Kidney (tissue), 14 donors: ENCODE results near the gene FETUB. TPM values are rescaled to one million over a fixed set of nuclear protein-coding genes. Genes with fewer than 3 reads are reported as not detected.

Experiments used
- DNase-seq, 5 donors: peaks; one replicate each; pipeline ENCODE4 v3.0.0-alpha.2; 2013 to 2020
- FAIRE-seq: peaks from 2 replicates; lab custom pipeline; 2012; peaks lifted over from hg19 to GRCh38; lab: Jason Lieb, UNC
- H3K27ac ChIP-seq, 2 donors: one replicate each; pipeline ENCODE4 v1.7.0; 2013; ENCODE audit warnings: low read depth in 2 of 2, low read length in 2 of 2, inconsistent platforms in 1 of 2
- H3K27me3 ChIP-seq: one replicate; pipeline ENCODE4 v1.7.1; 2013; ENCODE audit warnings: low read length, inconsistent platforms; ENCODE audit not compliant: control insufficient read depth, insufficient read depth
- H3K36me3 ChIP-seq, 3 donors: one replicate each; pipeline versions ENCODE4 v1.7.0 to v1.7.1; 2013; ENCODE audit warnings: low read length in 3 of 3, control low read depth in 1 of 3, inconsistent platforms in 1 of 3; ENCODE audit not compliant: insufficient read depth in 3 of 3, control insufficient read depth in 2 of 3
- H3K4me1 ChIP-seq, 3 donors: one replicate each; pipeline versions ENCODE4 v1.7.0 to v1.7.1; 2013; ENCODE audit warnings: low read length in 3 of 3, inconsistent platforms in 1 of 3, low read depth in 1 of 3; ENCODE audit not compliant: control insufficient read depth in 2 of 3, insufficient read depth in 2 of 3
- H3K4me3 ChIP-seq, 3 donors: one replicate each; pipeline versions ENCODE4 v1.7.0 to v1.8.1; 2013; ENCODE audit warnings: low read length in 3 of 3, control low read depth in 1 of 3, inconsistent platforms in 1 of 3
- H3K9ac ChIP-seq, 3 donors: one replicate each; pipeline versions ENCODE4 v1.7.0 to v1.7.1; 2013; ENCODE audit warnings: low read length in 3 of 3, control low read depth in 1 of 3, inconsistent platforms in 1 of 3
- H3K9me3 ChIP-seq, 3 donors: one replicate each; pipeline versions ENCODE4 v1.7.0 to v1.7.1; 2013; ENCODE audit warnings: low read length in 3 of 3, control low read depth in 1 of 3, inconsistent platforms in 1 of 3; ENCODE audit not compliant: control insufficient read depth in 2 of 3, insufficient read depth in 1 of 3
- intact Hi-C: fragments of 100-400 bp; cut with DNase I; formaldehyde crosslinking; loops from one replicate; pipeline ENCODE4 v1.11.1; 2022
- polyA plus RNA-seq: library from polyadenylated mRNA; stranded (reverse); fragments of 350-450 nt; fragmentation: Illumina TruSeq; extraction: RNeasy Lipid Tissue Mini Kit (QIAGEN cat#74804); gene quantifications from one replicate; pipeline ENCODE4 v1.2.3, GENCODE V29; 2014; ENCODE audit warnings: low read depth, low replicate concordance; ENCODE audit not compliant: insufficient read depth
- total RNA-seq: library from RNA; stranded (reverse); fragmentation: NEBNext Ultra II Directional; extraction: Animal tissue kit (Norgen Biotek cat#: 25700); gene quantifications from one replicate; pipeline ENCODE4 v1.2.1, GENCODE V29; 2021
- TF ChIP-seq, protein P1 (sequence below): IDR thresholded peaks from 3 replicates; pipeline ENCODE4 v1.5.1; 2012; ENCODE audit warnings: mild to moderate bottlenecking, moderate library complexity, borderline replicate concordance; ENCODE audit not compliant: insufficient read depth; ENCODE audit errors: extremely low read depth
- donor health status: control.
- donor health status: control.
- donor health status: control.
- donor health status: control.
- donor health status: control.
- donor health status: DM: yes; HTN: yes; CAD: no.
- donor health status: Normal renal cell carcinoma (clear cell type).

FETUB gene
- total and polyA plus RNA-seq, 2 donors from 2014 or later: not detected

DNA sequence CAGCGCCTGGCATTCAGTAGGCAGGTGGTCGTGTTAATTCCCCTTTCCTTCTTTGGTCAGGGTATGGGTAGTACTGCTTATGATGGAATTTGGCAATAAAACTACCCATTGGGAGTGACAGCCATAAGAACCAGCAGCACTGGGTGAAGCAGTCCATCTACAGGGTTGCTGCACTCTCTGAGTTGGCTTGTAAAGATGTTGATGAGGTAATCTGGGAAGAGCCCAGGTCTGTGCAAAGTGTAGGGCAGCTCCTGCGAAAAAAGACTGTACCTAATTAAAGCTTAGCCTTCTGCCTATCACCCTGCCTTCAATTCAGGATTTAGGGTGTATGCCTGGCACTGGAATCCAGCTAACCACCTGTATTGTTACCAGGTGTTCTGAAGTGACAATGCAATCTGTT, 4.7 kb upstream of the FETUB start:
- Histone ChIP-seq H3K9ac (no peak overlapping the region), H3K4me1 (no peaks in the 10 kb centered on the region), H3K27ac (no peak overlapping the region), H3K4me3 (no peak overlapping the region), H3K9me3 (no peaks in the 10 kb centered on the region), H3K27me3 (no peaks in the 10 kb centered on the region), H3K36me3 (no peaks in the 10 kb centered on the region)
- TF ChIP-seq, protein P1, sequence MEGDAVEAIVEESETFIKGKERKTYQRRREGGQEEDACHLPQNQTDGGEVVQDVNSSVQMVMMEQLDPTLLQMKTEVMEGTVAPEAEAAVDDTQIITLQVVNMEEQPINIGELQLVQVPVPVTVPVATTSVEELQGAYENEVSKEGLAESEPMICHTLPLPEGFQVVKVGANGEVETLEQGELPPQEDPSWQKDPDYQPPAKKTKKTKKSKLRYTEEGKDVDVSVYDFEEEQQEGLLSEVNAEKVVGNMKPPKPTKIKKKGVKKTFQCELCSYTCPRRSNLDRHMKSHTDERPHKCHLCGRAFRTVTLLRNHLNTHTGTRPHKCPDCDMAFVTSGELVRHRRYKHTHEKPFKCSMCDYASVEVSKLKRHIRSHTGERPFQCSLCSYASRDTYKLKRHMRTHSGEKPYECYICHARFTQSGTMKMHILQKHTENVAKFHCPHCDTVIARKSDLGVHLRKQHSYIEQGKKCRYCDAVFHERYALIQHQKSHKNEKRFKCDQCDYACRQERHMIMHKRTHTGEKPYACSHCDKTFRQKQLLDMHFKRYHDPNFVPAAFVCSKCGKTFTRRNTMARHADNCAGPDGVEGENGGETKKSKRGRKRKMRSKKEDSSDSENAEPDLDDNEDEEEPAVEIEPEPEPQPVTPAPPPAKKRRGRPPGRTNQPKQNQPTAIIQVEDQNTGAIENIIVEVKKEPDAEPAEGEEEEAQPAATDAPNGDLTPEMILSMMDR: no peak
- intact Hi-C loops: no loop called here
- no peak for FAIRE-seq
- DNase-seq: no peak

DNA sequence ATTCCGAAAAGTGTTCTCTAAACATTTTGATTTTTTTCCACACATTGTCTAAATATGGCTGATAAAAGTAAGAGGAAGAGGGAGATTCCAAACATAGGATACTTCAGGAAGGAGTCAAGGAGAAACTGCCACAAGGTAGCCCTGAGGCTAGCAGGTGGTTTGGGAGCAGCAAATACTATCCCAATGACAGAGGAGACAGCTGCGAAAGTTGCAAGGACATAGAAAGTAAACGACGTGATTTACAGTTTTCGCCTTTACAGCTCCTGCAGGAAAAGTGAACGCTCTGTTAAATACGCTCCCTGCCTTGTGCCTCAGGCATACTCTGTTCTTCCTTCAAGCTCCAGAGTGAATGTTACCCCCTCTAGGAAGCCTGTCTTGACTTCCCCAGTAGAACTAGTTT, 3.7 kb upstream of the FETUB start:
- no peak overlapping the region for H3K9ac ChIP-seq
- H3K36me3 ChIP-seq: no peaks in the 10 kb centered on the region
- FAIRE-seq (no peak), DNase-seq (no peak)
- TF ChIP-seq, protein P1: no peak
- intact Hi-C loops: no loop called here
- no peaks in the 10 kb centered on the region for H3K4me1 ChIP-seq
- H3K9me3 ChIP-seq: no peaks in the 10 kb centered on the region
- no peak overlapping the region for H3K4me3 ChIP-seq
- H3K27me3 ChIP-seq: no peaks in the 10 kb centered on the region
- no peak overlapping the region for H3K27ac ChIP-seq

DNA sequence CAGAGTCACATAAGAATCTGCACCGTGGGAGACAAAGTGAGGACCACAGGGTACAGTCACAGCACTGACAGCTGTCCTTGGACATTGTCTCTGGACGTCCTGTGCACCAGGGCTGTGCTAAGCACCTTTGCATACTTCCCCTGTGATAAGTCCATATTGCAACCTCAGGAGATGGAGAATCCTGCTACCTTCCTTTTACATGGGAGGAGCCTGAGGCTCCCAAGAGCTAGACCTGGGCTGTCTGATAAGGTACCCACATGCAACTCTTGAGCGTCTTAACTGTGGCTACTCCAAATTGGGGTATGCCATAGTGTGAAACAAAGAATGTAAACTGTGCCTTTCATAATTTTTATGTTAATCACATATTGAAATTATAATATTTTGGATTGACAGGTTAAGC, 2.5 kb upstream of the FETUB start:
- no peaks in the 10 kb centered on the region for H3K36me3 ChIP-seq
- H3K27me3 ChIP-seq: no peaks in the 10 kb centered on the region
- FAIRE-seq (no peak), DNase-seq (no peak)
- H3K9ac ChIP-seq: no peak overlapping the region
- TF ChIP-seq, protein P1: no peak
- no peaks in the 10 kb centered on the region for H3K9me3 ChIP-seq
- intact Hi-C loops: no loop called here
- H3K27ac ChIP-seq: no peak overlapping the region
- H3K4me1 ChIP-seq: peaks cover 0 to 3% (median 0%) of the 10 kb centered on the region in 3 donors
- H3K4me3 ChIP-seq: no peak overlapping the region

DNA sequence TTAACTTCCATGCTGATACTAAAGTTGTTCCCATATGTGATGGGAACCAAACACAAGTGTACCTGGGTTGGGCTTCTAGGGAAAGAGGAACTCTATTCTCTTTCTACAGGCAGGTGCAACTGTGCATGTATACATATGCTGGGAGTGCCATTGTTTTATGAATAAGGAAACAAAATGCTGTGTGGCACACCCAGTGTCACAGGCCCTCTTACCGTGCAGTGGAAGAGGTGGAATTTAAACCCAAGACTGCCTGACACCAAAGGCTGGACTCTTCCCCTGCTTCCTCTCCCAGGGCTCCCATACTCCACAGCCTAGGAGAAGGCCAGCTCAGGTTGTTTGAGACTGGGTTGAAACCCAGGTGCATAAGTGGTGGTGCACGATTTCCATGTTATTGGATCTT, 1.9 kb upstream of the FETUB start:
- Histone ChIP-seq H3K9me3 (no peaks in the 10 kb centered on the region), H3K4me1 (peaks cover 0 to 3% (median 0%) of the 10 kb centered on the region in 3 donors), H3K36me3 (no peaks in the 10 kb centered on the region), H3K27ac (no peak overlapping the region), H3K27me3 (no peaks in the 10 kb centered on the region), H3K9ac (no peak overlapping the region), H3K4me3 (no peak overlapping the region)
- intact Hi-C loops: no loop called here
- DNase-seq (no peak), FAIRE-seq (no peak)
- TF ChIP-seq, protein P1: no peak
